D721Med (cell line): Measurements from ENCODE around the gene ARID1B.

Experiments used
- DNase-seq: peaks from one replicate; pipeline ENCODE4 v3.0.0; 2011; ENCODE audit warnings: low spot score; ENCODE audit not compliant: insufficient read length
- FAIRE-seq: peaks from 2 replicates; lab custom pipeline; 2011; peaks lifted over from hg19 to GRCh38; lab: Jason Lieb, UNC
- CTCF ChIP-seq: IDR thresholded peaks from 2 replicates; pipeline ENCODE4 v1.5.1; 2012; ENCODE audit warnings: mild to moderate bottlenecking, control low read depth; ENCODE audit not compliant: insufficient read depth; ENCODE audit errors: missing control alignments

Gene ARID1B

GRCh38 chr6:156924246-156924645 is 147.1 kb downstream of the ARID1B start:
- FAIRE-seq (no peak), DNase-seq (no peak)
- no peak for TF ChIP-seq CTCF

- FAIRE-seq (no peak), DNase-seq (no peak)
- TF ChIP-seq CTCF, result no peak
These were observed 147.8 kb downstream of the ARID1B start for GRCh38 chr6:156925026-156925425.

GRCh38 chr6:156925718-156926607 is 148.8 kb downstream of the ARID1B start:
- DNase-seq (no peak), FAIRE-seq (no peak)
- no peak for TF ChIP-seq CTCF

GRCh38 chr6:156928126-156928525 is 150.9 kb downstream of the ARID1B start:
- TF ChIP-seq CTCF, result no peak
- FAIRE-seq, result no peak

GRCh38 chr6:156928972-156929371 is 151.8 kb downstream of the ARID1B start:
- FAIRE-seq (no peak), DNase-seq (no peak)
- TF ChIP-seq CTCF, result no peak

More at GRCh38 chr6:156928126-156928525, 150.9 kb downstream of the ARID1B start:
- DNase-seq, result no peak

GRCh38 chr6:156931283-156931682 is 154.1 kb downstream of the ARID1B start:
- TF ChIP-seq CTCF, result no peak
- no peak for FAIRE-seq

More at GRCh38 chr6:156931283-156931682, 154.1 kb downstream of the ARID1B start:
- DNase-seq, result no peak
